HL-60 (cell line): ENCODE data around the gene DLG1.

Experiments
- DNase-seq, 2 experiments: peaks; one replicate each; pipeline ENCODE4 v3.0.0-alpha.2; 2010 to 2020; ENCODE audit warnings: low read depth in 1 of 2, low spot score in 1 of 2
- H3K27ac ChIP-seq: fragments of 250-450 bp; sonication (Bioruptor Pico); replicated peaks from 2 replicates; pipeline ENCODE4 v1.5.1; 2020; ENCODE audit warnings: mild to moderate bottlenecking, moderate library complexity
- H3K27me3 ChIP-seq: fragments of 250-450 bp; sonication (Bioruptor Pico); 2 replicates; pipeline ENCODE4 v1.5.1; 2021; ENCODE audit warnings: mild to moderate bottlenecking, moderate library complexity; ENCODE audit not compliant: insufficient read depth, poor library complexity, severe bottlenecking
- H3K4me3 ChIP-seq: replicated peaks from 2 replicates; pipeline ENCODE4 v1.5.1; 2011; ENCODE audit warnings: mild to moderate bottlenecking, control low read depth, low read length; ENCODE audit not compliant: insufficient read depth
- CTCF ChIP-seq: IDR thresholded peaks from one replicate; pipeline ENCODE4 v1.5.1; 2011; ENCODE audit warnings: low read length, control low read depth, inconsistent platforms; ENCODE audit not compliant: insufficient read depth
- GABPA ChIP-seq: IDR thresholded peaks from 2 replicates; pipeline ENCODE4 v1.6.1; 2012; ENCODE audit warnings: low read depth
- POLR2AphosphoS5 ChIP-seq: IDR thresholded peaks from 2 replicates; pipeline ENCODE4 v1.6.1; 2012; ENCODE audit warnings: low read depth
- REST ChIP-seq: IDR thresholded peaks from 2 replicates; pipeline ENCODE4 v1.6.1; 2012; ENCODE audit warnings: low read depth; ENCODE audit not compliant: insufficient replicate concordance
- SPI1 ChIP-seq: IDR thresholded peaks from 2 replicates; pipeline ENCODE4 v1.6.1; 2012; ENCODE audit warnings: low read depth, mild to moderate bottlenecking, borderline replicate concordance

Gene DLG1

GRCh38 chr3:197010556-197011351, 287.7 kb downstream of the DLG1 start:
- no peaks in the 10 kb centered on the region for H3K27me3 ChIP-seq
- H3K27ac ChIP-seq = no peak overlapping the region
- no peak for DNase-seq
- TF ChIP-seq CTCF (no peak), SPI1 (no peak), REST (no peak), GABPA (no peak), POLR2AphosphoS5 (no peak)
- no peak overlapping the region for H3K4me3 ChIP-seq

GRCh38 chr3:197009532-197010019, 288.8 kb downstream of the DLG1 start:
- TF ChIP-seq CTCF (no peak), REST (no peak), POLR2AphosphoS5 (no peak), SPI1 (no peak), GABPA (no peak)
- Histone ChIP-seq H3K27ac (no peak overlapping the region), H3K27me3 (no peaks in the 10 kb centered on the region), H3K4me3 (no peak overlapping the region)
- DNase-seq = no peak

GRCh38 chr3:197008436-197009209, 289.8 kb downstream of the DLG1 start:
- Histone ChIP-seq H3K27me3 (no peaks in the 10 kb centered on the region), H3K4me3 (no peak overlapping the region), H3K27ac (no peak overlapping the region)
- TF ChIP-seq GABPA (no peak), POLR2AphosphoS5 (no peak), REST (no peak), CTCF (no peak), SPI1 (no peak)
- no peak for DNase-seq
